Femur (tissue), 1 donor: ENCODE data around the gene EMC6.
A peak's percentile ranks its signal among the peaks of the same experiment; 100 is the strongest.

Experiments
- DNase-seq: peaks from one replicate; pipeline ENCODE4 v3.0.0-alpha.2; 2017

The EMC6 gene

DNA sequence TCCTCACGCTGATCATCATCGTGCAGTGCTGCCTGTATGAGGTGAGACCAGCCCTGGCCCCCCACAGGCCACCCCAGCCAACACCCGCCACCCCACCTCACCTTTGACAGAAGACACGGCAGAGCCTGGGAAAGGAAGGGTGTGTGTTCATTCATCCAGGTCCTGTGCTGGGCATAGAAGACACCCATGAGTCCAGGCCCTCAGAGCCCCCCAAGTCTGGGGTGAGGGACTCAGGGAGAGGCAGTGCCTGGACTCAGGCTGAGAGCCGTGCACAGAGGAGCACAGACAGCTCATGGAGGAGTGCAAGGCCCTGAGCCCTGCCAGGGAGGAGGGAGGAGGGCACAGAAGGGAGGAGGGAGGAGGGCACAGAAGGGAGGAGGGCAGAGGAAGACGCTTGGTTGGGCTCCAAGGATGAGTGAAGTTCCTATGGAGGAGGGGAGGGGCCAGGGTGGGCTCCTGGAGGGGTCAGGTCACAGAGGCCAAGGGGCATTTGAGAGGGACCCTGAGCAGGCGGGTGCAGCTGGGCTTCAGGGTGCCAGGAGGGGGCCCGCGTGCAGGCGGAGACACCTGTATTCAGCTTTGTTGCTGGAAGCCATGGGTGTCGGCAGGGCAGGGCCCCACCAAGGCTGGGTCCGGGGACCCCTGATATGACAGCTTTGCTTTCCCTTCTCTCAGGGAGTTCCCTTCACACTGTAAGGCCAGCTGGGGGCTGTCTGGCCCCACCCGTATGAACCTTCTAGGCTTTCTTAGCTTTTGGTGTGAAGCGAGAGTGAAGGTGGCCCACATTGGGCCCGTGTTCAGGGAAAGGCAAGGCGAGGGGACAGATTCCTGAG lies 11.6 kb upstream of the EMC6 start:
- no peak for DNase-seq

DNA sequence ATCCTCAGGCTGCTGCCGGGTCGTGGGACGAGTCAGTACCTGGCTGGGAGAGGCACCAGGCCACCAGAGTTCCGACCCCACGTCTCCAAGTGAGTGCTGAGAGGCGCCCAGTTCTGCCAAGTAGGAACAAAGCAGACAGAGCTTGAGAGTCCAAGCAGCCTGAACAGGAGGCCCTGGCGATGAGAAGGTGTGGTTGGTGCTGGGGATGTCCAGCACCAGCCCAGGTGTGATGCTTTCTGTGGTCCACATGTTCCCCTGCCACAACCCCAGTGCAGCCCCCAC lies 11.1 kb upstream of the EMC6 start:
- no peak for DNase-seq

DNA sequence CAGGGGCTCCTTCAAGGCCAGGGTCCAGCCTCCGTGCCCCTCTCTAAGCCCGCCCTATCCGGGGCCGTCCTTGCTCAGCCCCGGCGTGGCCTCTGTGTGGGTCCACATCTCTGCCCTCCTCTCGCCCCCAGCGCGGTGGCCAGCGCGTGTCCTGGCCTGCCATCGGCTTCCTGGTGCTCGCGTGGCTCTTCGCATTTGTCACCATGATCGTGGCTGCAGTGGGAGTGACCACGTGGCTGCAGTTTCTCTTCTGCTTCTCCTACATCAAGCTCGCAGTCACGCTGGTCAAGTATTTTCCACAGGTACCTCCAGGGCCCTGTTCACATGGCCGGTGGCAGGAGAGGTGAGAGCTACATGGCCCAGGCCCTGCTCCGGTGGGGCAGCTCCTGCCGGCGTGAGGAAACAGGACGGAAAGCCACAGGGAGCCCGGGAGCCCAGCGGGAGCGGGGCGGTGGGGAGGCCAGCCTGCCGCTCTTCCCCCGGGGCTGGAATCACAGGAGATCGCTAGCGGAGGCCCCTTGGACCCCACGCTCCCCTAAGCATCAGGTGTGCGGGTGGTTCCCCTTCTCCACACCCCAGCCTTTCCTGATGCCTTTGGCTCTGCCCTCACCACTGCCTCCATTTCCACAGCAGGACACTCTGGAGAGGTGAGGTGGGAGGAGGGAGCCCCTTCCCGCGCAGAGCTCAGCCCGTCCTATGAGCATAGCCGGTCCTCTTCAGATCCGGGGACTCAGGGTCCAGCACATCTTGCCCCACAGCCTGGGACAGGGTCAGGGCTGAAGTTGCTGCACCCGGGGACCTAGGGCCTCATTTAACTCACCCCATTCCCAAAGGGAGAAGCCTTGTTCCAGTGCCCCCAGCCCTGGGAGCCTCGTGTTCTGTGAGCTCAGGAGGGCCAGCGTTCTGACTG lies 10.5 kb upstream of the EMC6 start:
- no peak for DNase-seq

DNA sequence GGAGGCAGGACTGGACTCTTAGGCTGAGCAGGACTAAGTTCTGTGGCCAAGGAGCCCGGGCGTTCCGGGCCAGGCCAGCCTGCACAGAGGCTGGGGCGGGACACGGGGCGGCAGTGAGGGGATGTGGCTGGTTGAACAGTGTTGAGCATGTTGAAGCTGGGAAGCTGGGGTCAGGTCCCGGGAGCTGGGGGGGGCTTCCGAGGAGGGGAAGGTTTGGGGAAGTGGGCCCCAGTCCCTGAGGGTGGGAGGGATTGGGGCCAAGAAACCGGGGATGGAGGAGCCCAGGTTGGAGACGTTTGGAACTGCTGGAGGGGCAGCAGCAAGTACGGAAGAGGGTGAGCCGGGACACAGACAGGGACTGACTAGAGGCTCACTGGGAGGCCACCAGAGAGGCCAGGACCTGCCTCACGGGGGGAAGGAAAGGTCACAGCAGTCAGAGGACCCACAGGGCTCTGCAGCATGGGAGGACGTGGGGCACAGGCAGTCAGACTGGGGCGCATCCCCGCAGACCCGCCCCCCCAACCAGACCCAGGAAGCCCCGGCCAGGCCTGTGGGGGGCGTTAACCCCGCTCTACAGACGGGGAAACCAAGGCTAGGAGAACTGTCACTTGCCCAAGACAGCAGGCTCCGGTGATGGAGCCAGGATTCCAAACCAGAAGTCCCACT lies 9.7 kb upstream of the EMC6 start:
- DNase-seq = no peak

DNA sequence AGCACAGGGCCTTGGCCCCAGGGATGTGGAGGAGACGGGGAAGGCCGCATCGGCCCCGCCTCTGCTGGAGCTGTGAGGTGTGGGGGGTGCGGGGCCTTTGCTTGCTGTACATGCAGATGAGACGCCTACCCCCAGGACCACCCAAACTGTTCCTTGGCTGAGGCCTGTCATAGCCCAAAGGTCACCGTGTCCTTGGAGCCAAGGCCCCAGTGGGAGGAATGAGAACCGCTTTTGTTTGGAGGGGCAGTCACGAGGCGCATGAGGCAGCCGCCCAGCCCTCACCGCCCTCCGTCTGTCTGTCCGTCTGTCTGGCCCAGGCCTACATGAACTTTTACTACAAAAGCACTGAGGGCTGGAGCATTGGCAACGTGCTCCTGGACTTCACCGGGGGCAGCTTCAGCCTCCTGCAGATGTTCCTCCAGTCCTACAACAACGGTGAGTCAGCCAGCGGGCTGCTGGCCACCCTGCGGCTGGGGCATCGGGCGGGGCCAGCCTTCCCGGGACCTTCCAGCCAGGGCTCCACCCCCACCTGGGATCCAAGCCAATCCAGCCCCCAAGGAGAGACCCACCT lies 9.0 kb upstream of the EMC6 start:
- peak; percentile 68 for DNase-seq

DNA sequence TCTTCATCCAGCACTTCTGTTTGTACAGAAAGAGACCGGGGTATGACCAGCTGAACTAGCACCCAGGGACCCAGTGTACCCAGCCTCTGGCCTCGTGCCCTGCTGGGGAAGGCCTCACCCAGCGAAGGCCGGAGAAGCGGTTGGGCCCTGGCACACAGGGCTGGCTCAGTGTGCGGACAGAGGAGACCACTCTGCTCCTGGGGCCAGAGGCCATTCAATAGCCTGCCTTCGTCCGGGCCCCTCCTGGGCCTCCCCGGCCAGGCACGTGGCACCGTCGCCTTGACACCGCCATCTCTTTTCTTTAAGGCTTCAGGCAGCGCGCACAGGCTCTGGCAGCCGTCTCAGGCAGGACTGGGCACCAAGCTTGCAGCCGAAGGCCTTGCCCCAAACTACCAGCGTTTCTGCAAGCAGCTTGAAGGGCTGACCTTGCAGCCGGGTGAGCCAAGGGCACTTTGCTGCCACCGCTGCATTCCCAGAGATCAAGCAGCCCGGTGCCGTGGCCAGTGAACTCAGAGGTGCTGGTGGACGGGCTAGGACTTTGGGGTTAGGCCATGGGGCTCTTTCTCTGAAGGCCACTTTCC lies 8.2 kb upstream of the EMC6 start:
- no peak for DNase-seq

DNA sequence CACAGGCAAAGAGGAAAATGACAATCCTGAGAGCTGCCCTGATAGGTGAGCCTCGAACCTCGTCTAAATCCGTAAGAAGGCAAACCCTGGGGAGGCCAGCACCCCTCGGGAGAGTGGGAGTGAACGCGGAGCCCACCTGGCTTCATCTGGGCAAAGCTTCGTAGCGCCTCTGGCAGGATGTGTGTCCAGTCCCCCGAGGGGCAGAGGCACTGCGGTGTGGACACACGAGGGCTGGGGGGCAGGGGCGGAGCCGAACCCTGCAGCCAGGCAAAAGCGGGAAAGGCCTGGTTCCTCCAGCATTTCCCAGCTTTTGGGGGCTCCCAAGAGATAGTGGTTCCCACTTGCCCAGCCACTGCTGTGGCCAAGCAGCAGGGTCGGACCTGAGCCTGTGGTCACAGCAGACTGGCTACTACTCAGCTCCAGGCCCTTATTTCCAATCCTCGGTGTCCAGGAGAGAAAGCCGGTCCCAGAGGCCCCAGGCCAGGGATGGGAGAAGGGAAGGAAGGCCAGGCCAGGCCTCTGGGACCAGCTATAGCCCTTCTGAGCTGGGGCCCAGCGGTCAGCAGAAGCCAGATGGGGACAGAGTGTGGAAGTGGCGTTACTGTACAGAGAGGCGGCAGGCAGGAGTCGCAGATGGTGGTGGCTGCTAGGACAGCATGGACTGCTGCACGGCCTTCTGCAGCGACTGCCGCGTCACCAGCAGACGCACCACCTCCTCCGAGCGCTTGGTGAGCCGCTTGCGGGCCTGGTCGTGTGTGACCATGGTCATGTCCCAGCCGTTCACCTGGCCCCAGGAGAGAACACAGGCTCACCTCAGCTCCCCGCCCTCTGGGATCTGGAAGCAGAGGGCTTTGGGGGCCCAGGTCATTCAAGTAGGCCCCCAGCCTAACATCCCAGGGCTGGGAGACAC lies 5.3 kb upstream of the EMC6 start:
- DNase-seq = no peak

DNA sequence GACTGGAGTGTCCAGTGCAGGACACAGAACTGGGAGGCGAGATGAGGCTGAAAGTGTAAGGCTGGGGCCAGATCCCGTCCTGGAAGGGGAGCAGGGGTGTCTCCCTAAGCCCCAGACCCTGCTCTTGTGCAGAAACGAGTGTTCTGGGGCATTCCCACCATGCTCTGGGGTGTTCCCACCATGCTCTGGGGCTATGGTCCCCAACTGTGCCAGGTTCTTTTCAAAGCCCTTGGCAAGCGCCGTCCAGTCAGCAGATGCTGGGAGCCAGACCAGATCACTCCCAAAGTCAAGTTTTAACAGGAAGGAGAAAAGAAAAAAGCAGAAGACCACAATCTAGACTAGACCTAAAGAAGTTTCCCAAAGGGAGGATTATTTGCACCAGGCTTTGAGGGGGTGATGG lies 2.8 kb upstream of the EMC6 start:
- DNase-seq = no peak

DNA sequence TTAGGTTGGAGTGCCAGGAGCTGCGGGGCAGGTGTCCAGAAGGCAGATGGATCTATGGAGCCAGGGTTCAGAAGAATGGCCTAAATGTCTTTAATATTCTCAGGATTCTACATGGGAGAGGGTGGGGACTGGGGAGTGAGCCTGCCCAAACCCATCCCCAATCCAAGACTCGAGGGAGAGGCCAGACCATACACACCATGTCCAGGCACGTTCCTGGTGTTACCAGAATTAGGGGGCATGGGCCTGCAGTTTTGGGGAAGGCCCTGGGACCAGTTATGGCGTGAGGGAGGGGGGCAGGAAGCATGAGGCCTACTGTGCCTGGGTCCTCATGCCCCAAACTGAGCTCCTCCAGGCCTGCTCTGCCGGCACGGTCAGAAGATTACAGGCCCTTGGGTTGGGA lies 2.1 kb upstream of the EMC6 start:
- no peak for DNase-seq

DNA sequence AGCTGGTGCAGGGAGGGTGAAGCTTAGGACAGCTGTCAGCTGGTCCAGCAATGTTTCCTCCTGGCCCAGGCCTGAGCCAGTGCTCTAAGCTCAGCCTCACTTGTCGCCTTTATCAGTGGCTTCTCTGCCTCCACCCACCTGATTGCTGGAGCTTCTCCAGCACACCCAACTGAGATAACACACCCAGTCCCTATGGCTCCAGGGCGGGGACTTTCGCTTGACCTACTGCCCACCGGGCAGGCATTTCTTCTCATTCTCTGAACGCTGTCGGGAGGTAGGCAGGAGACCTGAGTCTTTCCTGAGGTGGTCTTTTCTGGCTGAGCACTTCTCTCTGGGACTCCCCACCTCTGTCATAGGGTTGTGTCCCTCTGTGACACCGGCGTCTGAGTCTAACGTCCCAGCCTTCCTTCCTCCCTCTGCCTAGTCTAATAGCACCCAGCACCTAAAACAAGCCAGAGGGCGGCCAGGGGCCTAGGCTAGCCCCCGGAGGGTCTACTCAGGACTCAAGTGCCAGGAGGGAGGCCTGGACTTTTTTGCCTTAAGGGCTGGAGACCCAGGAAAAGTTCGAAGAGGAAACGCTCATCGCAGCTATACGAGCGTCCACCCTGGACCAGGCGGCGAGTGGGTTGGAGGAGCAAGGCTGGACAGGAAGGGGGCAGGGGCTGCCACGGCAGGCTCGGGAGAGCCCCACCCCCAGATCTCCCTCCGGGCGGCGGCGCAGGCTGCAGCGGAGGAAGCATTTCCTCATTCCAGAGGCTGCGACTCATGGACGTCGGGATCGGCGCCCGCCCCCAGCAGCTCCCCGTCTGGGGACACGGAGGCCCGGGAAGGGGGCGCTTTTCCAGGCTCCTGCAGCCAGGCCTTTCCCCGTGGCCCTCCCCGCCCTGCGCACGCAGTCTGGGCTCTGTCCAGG lies 990 bp upstream of the EMC6 start:
- DNase-seq = peak; percentile 96

DNA sequence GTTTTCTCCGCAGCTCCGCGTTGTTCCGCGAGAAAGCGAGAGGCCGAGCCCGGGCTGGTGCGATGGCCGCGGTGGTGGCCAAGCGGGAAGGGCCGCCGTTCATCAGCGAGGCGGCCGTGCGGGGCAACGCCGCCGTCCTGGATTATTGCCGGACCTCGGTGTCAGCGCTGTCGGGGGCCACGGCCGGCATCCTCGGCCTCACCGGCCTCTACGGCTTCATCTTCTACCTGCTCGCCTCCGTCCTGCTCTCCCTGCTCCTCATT lies 404 bp downstream of the EMC6 start:
- DNase-seq = no peak

DNA sequence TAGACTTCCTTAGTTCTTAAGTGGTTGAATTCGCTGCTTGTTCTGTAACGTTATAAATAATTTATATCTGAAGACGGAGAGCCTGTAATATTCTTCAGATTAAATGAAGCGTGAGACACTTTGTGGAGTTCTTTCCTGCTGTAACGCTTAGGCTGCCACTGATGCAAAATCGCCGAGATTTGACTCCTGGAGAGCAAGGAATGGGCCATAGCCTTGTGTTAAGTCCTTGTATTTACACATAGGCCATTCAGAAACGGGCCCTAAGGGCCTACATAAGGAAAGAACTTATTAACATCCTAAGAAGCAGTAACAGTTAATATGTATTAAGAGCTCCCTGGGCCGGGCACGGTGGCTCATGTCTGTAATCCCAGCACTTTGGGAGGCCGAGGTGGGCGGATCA lies 936 bp downstream of the EMC6 start:
- DNase-seq = no peak

DNA sequence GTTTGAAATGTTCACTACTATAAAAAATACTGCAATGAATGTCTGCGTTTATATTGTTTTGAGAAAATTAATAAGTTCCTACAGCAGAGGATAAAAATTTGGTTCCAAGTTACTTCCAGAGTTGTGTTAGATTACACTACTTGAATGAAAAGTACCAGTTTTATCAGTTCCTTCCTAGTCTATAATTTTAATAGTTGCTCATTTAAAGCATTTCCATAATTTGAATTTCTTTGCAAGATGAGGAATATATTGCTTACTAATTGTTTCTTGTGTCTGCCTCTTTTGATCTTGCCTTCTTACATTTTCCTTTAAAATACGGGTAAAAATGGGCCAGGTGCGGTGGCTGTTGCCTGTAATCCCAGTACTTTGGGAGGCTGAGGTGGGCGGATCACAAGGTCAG lies 4.0 kb downstream of the EMC6 start:
- no peak for DNase-seq

DNA sequence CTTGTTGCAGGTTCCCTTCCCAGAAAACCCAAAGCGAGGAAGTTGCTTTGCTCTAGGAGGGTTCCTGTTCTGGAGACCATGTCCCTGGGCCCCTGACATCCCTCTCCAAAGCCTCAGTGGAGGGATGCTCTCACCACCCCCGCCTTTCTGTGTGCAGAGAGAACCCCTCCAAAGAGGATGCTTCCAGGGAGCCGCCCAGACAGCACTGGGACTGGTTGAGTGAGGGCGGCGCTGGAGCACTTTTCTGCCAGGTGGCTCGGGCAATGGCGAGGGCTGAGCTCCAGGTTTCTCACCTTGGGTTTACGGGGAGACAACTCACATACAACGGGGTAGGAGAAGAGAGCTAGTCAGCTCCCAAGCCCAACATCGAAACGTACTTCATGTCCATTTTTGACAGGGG lies 7.3 kb downstream of the EMC6 start:
- DNase-seq = no peak

DNA sequence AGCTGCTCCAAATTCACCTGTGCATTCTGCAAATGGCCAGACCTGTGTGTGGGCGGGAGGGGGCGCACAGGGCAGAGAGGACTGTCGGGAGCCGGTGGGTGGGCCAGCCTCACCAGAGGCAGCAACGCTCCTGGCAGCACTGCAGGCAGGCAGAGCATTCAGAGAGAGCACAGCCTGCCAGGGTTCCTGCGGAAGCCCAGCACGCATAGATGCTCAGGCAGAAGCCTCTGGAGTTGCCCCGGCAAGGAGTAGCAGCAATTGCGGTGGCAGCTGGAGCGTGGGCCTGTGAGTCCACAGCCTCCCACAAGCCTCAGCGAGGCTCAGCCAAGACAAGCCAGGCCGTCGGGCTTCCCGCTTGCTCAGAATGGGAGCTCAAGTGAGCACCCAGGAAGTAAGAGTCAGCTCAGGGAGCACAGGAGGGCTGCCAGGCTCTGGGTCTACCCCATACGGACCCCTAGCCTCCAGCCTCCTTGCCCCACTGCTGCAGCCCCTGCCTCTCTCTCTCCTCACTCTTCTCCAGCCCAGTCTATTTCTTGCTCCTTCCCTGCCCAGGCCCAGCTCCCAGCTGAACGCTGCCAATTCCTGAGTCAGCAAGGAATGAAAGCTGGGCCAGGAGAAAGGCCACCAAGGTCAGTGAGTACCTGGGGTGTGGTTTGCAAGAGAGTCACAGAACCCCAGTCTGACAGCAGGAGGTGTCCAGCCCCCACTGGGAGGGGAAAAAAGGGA lies 9.6 kb downstream of the EMC6 start:
- DNase-seq = no peak

DNA sequence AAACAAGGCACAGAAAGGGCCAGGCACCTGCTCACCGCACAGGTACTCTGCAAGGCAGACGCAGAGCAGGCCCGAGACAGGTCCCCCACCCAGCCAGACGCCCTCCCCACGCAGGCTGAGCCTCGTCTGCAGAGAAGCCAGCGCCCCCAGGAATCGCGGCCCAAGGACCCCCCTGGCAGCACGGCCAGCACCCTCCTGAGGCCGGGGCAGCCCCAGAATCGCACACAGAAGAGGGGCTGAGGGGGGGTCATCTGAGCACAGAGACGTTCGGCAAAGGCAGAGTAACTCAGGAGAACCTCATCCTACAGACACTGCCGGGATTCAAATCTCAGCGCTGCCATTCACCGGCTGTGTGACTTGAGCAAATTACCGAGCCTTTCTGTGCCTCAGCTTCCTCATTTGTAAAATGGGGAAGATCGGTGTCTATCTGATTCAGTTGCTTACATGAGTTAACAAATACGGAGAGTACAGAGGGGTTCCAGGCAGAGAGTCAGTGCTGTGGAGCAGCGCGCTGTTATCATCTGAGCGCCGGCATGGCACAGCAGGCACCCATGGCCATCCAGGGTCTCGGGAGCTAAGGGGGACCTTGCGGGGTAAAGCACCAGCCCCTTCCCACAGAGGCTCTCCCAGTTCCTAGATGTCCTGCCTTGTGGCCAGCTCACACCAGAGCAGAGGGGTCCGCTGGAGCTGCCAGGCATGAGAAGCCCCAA lies 10.4 kb downstream of the EMC6 start:
- no peak for DNase-seq

DNA sequence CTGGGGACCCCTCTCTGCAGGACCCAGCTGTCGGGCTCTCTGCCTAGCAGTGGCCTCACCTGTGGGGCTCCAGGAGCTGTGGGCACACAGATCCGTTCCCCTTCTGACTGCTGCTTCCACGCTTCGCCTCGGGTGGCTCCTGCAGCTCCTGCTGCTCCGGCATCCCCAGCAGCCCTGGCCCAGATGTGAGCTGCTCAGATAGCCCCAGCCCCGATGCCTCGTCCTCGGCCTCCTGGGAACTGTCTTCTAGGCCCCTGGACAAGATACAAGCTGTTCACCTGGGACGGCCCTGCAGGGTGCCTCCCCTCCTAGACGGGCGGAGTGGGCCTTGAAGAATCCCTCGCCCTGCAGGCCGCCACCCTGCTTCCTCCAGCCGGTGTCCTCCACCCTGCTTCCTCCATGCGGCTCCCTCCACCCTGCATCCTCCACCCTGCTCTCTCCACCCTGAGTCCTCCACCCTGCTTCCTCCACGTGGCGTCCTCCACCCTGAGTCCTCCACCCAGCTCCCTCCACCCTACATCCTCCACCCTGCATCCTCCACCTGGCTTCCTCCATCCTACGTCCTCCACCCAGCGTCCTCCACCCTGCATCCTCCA lies 11.0 kb downstream of the EMC6 start:
- DNase-seq = no peak

DNA sequence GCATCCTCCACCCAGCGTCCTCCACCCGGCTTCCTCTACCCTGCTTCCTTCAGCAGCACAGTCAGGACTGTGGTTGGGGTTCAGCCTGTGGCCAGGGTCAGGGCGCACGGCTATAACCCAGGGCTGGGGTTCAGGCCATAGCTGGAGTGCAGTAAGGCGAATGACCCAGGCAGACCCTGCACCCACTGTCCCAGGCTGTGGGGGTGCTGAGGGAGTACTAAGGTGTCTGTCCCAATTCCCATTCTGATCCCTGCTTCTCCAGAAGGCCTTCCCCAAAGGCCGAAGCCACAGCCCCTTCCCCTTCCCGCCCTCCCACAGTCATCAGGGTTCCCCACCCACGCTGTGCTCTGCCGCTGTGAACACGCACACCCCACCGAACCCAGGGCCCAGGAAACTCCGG lies 12.4 kb downstream of the EMC6 start:
- no peak for DNase-seq

DNA sequence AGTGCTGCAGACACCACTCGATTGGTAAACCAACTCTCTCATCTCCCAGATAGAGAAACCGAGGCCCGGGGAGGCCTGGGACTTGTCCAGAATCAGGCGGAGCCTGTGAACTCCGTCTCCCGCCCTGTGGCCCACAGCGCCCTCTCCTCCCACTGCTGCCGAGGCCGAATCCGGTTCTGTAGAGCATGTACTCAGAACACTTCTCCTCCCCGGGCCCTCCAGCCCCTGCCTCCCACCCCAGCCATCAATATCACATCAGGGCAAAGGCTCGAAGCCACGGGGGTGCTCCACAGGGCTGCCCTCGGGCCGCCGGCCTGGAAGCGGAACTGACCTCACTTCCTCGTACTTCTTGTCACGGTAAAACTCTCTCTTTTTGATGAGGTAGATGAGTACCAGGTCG lies 13.0 kb downstream of the EMC6 start:
- DNase-seq = no peak
